GM23338 (cell line): ENCODE data around the gene TRPM3.

Source experiments
- CREB1 ChIP-seq: fragments of 250-450 bp; sonication (Bioruptor Pico); IDR thresholded peaks from 2 replicates; pipeline ENCODE4 v1.5.0; 2020; ENCODE audit warnings: low read depth, mild to moderate bottlenecking, moderate library complexity
- CTCF ChIP-seq, 2 experiments: fragments of 200-600 bp in 1 of 2; sonication (generic) in 1 of 2; conservative IDR thresholded peaks; 2 replicates each; pipeline versions ENCODE4 v1.5.1 to v1.6.1; 2016 to 2017; ENCODE audit warnings: antibody characterized with exemption in 2 of 2, low read depth in 2 of 2, mild to moderate bottlenecking in 2 of 2, moderate library complexity in 1 of 2
- EZH2 ChIP-seq: fragments of 200-600 bp; sonication (generic); IDR thresholded peaks from one replicate; pipeline ENCODE4 v1.8.0; 2017; ENCODE audit warnings: antibody characterized with exemption, mild to moderate bottlenecking, low read depth; ENCODE audit not compliant: unreplicated experiment
- EZH2phosphoT487 ChIP-seq: fragments of 200-600 bp; sonication (generic); IDR thresholded peaks from one replicate; pipeline ENCODE4 v1.8.1; 2018; ENCODE audit warnings: antibody characterized with exemption; ENCODE audit not compliant: unreplicated experiment
- POLR2AphosphoS5 ChIP-seq: IDR thresholded peaks from 2 replicates; pipeline ENCODE4 v1.6.1; 2016; ENCODE audit warnings: antibody characterized with exemption, low read depth
- REST ChIP-seq: IDR thresholded peaks from one replicate; pipeline ENCODE4 v1.6.1; 2018; ENCODE audit warnings: antibody characterized with exemption; ENCODE audit not compliant: unreplicated experiment

- no peak for TF ChIP-seq CTCF (conservative IDR thresholded peaks at IDR 0.05; ENCODE audit: low read depth in 2 of 2)
- no peak for TF ChIP-seq POLR2AphosphoS5
- TF ChIP-seq REST = no peak
- TF ChIP-seq EZH2phosphoT487 = no peak
- no peak for TF ChIP-seq EZH2
- TF ChIP-seq CREB1 = no peak
Measured at GRCh38 chr9:70694758-70695157, 426.7 kb downstream of the TRPM3 start.
